Suprapubic skin (tissue), 3 donors: ENCODE measurements around the gene SEMA6A.

Experiments used
- POLR2AphosphoS5 ChIP-seq, 3 donors: sonication (generic); formaldehyde crosslinking; IDR thresholded peaks; one replicate each; pipeline ENCODE4 v1.6.1; 2017; ENCODE audit warnings: antibody characterized with exemption in 3 of 3
- TF ChIP-seq, protein P1 (sequence below), 2 donors: fragments of 200-600 bp in 1 of 2; fragments of 450-650 bp in 1 of 2; sonication (generic) in 1 of 2; IDR thresholded peaks; one replicate each; pipeline ENCODE4 v1.5.1; 2016 to 2019; ENCODE audit warnings: antibody characterized with exemption in 2 of 2, mild to moderate bottlenecking in 1 of 2, moderate library complexity in 1 of 2

DNA sequence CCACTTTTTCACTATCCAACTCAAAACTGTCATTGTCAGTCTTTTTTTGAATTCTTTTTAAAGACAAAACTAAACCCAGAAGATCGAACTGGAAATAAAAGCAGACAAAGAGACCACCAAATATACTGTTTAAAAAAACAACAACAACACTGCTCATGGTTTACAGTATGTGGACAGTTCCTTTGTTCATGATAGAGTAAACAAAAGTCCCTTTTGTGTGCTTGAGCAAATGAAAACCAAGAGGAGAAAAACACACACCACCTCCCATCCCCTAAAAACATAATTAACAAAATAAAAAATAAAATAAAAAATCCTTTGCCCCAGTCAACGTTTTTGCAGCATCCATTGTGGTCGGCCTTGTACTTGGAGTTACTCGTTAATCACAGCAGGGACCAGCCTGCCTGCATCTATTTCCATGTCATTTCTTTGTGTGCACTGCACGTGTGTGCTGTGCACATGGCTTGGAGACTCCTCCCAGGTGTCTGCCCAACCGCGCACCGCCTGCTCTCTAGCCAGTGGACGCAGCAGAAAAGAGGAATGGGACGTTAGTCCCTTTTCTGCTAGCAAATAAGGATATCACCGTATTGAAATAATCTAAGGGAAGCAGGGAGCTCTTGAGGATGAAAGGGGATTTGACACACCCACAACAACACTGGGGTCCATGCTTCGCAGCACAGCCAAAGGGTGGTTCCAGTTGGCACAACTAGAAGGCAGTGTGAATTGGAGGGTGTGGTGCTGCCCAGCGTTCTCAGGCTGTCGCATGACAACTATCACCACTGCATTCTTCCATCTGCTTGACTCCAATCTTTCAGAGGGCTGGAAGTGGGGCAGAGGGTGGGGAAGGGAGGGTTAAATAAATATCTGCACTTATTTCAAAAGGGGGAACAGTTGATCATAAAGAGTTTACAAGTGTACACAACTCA is 130.0 kb downstream of the SEMA6A start:
- TF ChIP-seq, protein P1, sequence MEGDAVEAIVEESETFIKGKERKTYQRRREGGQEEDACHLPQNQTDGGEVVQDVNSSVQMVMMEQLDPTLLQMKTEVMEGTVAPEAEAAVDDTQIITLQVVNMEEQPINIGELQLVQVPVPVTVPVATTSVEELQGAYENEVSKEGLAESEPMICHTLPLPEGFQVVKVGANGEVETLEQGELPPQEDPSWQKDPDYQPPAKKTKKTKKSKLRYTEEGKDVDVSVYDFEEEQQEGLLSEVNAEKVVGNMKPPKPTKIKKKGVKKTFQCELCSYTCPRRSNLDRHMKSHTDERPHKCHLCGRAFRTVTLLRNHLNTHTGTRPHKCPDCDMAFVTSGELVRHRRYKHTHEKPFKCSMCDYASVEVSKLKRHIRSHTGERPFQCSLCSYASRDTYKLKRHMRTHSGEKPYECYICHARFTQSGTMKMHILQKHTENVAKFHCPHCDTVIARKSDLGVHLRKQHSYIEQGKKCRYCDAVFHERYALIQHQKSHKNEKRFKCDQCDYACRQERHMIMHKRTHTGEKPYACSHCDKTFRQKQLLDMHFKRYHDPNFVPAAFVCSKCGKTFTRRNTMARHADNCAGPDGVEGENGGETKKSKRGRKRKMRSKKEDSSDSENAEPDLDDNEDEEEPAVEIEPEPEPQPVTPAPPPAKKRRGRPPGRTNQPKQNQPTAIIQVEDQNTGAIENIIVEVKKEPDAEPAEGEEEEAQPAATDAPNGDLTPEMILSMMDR (IDR thresholded peaks at IDR 0.05) = no peak
- no peak for TF ChIP-seq POLR2AphosphoS5 (IDR thresholded peaks at IDR 0.05)
